CD4-positive, alpha-beta T cell treated with Interleukin-4 for 4 hours (primary cell): ENCODE data around the gene CREBZF.
A peak's percentile ranks its signal among the peaks of the same experiment; 100 is the strongest.
"Not testable (repeated sequence)": the region's sequence is repeated elsewhere in the genome, so short reads cannot be mapped to it uniquely, and the experiment has no call there.

Experiments
- DNase-seq: peaks from one replicate; pipeline ENCODE4 v3.0.0-alpha.2; 2020

The CREBZF gene

DNA sequence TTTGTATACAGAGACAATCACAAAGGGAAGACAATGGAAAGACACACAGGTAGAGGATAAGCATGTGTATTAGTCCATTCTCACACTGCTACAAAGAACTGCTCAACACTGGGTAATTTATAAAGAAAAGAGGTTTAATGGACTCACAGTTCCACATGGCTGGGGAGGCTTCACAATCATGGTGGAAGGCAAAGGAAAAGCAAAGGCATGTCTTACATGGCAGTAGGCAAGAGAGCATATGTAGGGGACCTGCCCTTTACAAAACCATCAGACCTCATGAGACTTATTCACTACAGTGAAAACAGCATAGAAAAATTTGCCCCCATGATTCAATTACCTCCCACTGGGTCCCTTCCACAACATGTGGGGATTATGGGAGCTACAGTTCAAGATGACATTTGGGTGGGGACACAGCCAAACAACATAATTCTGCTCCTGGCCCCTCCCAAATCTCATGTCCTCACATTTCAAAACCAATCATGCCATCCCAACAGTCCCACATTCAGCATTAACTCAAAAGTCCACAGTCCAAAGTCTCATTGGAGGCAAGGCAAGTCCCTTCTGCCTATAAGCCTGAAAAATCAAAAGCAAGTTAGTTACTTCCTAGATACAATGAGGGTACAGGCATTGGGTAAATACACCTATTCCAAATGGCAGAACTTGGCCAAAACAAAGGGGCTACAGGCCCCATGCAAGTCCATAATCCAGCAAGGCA, 6.2 kb upstream of the CREBZF start:
- DNase-seq, result not testable (repeated sequence)

DNA sequence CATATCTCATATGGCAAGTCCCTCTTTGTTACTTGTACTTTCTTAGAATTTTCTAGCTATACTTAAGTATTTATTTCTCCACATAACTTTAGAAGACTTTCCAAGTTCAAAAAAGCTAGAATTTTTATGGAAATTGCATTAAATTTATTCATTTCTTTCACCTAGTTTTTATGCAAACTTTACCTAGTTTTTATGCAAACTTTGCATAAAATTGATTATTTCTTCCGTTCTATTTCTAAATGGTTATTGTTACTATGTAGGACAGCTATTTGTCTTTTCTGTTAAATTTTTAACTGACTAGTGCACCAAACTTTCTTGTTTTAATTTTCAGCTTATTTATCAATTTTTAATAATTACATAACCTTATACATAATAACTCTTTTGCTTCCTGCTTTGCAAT, 3.2 kb upstream of the CREBZF start:
- no peak for DNase-seq

- no peak for DNase-seq
Observed at GRCh38 chr11:85666687-85667086, 1.8 kb upstream of the CREBZF start.

- peak; percentile 15 for DNase-seq
Observed at GRCh38 chr11:85665733-85666132, 804 bp upstream of the CREBZF start.

- DNase-seq, result peak; percentile 88
Observed at GRCh38 chr11:85663753-85664614, 945 bp downstream of the CREBZF start.

DNA sequence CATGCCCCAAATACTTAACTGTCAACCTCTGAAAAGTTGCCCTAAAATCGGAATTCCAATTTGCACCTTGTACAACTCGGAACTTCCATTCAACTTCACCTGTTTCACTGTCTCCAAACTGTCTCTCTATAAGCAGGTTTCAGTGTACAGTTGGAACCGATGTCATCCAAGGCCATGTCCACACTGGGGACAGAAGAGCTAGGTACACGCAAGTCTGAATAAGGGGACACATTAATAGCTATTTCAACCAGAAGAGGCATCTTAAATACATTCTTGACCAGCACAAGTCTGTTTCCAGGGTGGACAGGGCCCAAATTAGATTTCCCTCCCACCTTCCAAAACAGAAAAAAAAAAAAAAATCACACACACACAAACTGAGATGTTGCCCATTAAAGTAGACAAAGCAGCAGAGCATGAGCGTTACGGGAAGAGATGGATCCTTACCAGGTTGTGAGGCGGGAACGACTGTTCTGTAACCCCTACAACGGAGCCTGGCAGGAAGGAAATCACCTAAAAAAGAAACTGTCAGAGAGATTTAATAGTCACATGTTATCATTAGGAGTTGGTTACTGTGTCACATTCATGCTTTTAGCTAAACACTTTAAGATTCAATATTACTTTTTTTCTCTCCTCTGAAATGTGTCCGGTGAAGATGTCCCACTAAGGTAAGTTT, 1.7 kb downstream of the CREBZF start:
- DNase-seq, result peak; percentile 36

- DNase-seq, result no peak
Observed at GRCh38 chr11:85661972-85662664, 2.8 kb downstream of the CREBZF start.

DNA sequence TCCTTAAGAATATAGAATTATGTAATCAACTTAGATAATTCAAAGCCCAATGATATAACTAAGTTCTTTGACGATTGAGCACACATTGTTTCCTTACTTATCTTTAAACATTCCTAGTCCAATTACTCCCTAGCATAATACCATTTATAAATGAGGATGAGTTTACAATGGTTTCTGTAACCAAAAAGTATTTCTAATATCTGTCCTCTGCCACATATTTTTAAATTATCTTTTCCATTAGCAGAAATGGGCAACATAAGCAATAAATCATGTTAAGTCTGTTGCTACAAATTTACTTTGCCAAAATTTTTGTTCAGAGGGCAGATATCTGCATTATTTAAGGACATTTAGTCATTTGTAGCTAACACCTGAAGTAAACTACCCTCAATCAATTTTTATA, 6.7 kb downstream of the CREBZF start:
- DNase-seq, result no peak

DNA sequence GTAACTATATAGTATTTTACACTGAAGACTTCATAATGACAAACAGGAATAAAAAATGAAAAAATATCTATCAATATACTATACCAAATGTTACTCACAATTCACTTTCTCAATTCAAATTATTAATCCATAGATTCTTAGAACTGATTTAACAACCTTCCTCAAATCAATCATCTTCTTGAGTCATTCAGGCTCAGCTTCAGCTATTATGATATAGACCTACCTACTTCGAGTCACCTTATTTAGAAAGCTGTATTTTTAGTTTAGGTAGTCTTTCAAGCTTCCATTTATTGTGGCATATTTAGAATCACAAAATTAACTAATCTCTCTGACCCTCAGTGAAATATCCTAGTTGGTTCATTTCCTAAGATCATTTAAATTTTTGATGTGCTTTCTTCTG, 8.2 kb downstream of the CREBZF start:
- DNase-seq, result no peak

- DNase-seq, result not testable (repeated sequence)
Observed at GRCh38 chr11:85654343-85654742, 10.6 kb downstream of the CREBZF start.

GRCh38 chr11:85652786-85653447, 12.0 kb downstream of the CREBZF start:
- no peak for DNase-seq

GRCh38 chr11:85651118-85651517, 13.8 kb downstream of the CREBZF start:
- DNase-seq, result no peak

- peak; percentile 88 for DNase-seq
Observed at GRCh38 chr11:85647604-85648299, 17.2 kb downstream of the CREBZF start, which contains the start of gene TMEM126A. Gene TMEM126A (plus strand): TSS chr11:85647967. CDS start chr11:85650256, 2,289 bp downstream.

- DNase-seq, result no peak
Observed at GRCh38 chr11:85647078-85647477, 17.9 kb downstream of the CREBZF start.

DNA sequence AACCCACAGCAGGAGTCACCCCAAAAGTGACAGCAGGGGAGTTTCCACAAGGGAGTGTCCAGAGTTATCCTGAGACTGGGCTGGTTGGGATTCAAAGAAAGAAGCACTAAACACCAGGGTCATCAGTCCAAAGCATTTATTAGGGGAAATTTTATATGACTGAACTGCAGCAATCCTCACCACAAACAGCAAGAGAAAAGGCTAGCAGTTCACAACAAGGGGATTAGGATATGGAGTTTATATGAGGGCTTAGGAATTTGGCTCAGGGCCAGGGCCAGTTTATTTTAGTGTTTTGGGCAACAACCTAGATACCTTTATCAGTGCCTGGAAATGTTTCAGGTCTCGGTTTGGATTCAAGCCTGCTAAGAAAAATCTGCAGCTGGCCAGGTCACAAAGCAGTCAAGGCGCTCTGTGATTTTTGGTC, 21.7 kb downstream of the CREBZF start:
- no peak for DNase-seq

GRCh38 chr11:85634747-85635146, 30.2 kb downstream of the CREBZF start:
- no peak for DNase-seq

DNA sequence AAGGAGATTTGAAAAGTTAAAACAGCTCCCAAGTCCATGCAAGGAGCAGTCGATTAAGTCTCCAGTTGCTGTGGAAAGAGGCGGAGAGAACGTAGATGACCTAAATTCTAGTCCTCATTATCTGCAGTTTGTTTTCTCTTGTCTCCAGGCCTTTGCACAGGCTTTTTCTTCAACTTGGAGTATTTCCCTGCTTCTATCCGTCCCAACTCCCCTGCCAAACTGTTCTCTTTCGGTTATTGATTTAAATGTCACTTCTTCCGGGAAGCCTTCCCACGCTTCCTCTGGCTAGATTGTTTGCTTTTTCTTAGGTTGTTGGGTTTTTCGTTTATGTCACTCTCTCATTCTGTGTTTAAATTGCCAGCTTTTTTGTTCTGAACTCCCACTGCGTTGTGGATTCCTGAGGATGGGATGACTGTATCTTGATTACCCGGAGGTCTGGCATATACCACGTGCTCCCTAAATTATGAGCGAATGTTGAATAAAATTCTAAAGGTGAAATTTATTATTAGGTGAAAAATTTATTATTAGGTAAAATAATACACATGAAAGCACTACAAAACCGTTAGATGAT, 36.1 kb downstream of the CREBZF start:
- DNase-seq, result peak; percentile 11

DNA sequence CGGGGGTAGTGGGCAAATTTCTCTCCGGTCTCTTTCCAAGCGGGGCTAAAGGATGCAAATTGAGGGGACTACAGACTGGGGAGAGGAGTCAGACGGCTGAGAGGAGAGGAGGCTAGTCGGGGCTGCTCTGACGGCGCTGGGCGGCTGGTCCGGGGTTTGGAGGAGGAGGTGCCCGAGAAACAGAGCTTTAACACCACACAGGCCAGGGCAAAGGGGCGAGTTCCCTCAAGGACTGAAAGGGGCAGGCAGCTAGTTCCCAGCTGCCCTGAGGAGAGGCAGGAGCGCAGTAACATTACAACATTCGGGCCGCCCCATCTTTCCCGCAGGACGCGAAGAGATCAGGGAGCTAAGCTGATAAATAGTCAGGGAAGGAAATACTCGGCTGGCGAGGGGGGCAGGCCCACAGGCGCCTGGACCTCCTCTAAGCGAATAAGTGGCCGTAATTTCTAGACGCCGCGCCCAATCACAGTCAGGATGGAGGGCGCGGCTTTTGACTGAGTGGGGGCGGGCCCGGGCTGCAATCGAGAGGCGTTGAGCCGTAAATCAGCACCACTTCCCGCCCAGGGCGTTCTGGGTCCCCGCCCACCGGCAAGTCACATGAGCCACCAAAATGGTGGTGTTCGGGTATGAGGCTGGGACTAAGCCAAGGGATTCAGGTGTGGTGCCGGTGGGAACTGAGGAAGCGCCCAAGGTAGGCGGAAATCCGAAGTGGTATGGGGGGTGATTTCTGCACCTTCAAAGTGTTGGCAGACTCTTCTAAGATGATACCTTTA, 36.7 kb downstream of the CREBZF start, which contains the start of gene TMEM126B:
Gene TMEM126B, plus strand, starts transcription at position 596 of the 773 bp plus-strand sequence. Its CDS starts 15 bp downstream, at position 611.
- DNase-seq, result peak; percentile 94

GRCh38 chr11:85627332-85627997, 37.5 kb downstream of the CREBZF start, which contains the start of gene DLG2:
Gene DLG2 (minus strand): TSS chr11:85627344.
- peak; percentile 3 for DNase-seq

GRCh38 chr11:85626496-85626895, 38.4 kb downstream of the CREBZF start:
- DNase-seq, result no peak
